ENCODE results near the gene CXCR2.
"Not testable (repeated sequence)": the region's sequence is repeated elsewhere in the genome, so short reads cannot be mapped to it uniquely, and the experiment has no call there.

The CXCR2 gene

DNA sequence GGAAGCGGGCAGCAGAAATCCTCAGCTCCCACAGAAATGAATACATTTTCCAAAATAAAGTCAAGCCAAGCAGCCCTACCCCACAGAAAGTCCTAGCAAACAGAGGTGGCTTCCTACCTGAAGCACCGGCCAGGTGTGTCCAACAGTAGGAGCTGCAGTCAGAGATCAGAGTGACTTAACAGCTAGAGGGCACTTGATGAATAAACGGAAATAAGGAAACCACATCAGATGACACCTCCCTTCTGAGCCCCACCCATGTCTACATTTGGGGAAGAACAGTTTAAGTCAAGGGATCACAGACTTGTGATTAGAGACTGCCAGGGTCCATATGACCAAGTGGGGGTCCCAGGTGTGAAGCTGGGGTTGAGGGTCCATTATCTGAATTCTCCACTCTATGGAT, 41.0 kb downstream of the CXCR2 start, which contains the start of gene CXCR1:
TSS of gene CXCR1 (minus strand) at position 172 of the 400 bp plus-strand sequence. CDS start 1,751 bp downstream, outside the sequence.
- DNase-seq (ENCODE audit: low read depth), result no peak
- H3K4me1 ChIP-seq (ENCODE audit: control insufficient read depth, insufficient read depth, low read length), result peaks cover 18% of the 10 kb centered on the region
- no peak within 1 kb of the TSS for H3K9ac ChIP-seq (ENCODE audit: low read length)
- H3K9me3 ChIP-seq (ENCODE audit: control insufficient read depth, low read length), result no peaks in the 10 kb centered on the region
- H3K27me3 ChIP-seq (replicated peaks; ENCODE audit: control insufficient read depth, insufficient read depth, low read length), result peaks cover 30% of the 10 kb centered on the region
- H3K4me3 ChIP-seq (ENCODE audit: low read length), result no peak within 1 kb of the TSS
- no peaks in the 10 kb centered on the region for H3K36me3 ChIP-seq (ENCODE audit: control insufficient read depth, insufficient read depth, low read length, severe bottlenecking)

GRCh38 chr2:218168016-218168415, 42.2 kb downstream of the CXCR2 start:
- Histone ChIP-seq H3K9ac (ENCODE audit: low read length) (no peak overlapping the region), H3K27me3 (replicated peaks; ENCODE audit: control insufficient read depth, insufficient read depth, low read length) (peaks cover 21% of the 10 kb centered on the region)
- no peak for DNase-seq (ENCODE audit: low read depth)

DNA sequence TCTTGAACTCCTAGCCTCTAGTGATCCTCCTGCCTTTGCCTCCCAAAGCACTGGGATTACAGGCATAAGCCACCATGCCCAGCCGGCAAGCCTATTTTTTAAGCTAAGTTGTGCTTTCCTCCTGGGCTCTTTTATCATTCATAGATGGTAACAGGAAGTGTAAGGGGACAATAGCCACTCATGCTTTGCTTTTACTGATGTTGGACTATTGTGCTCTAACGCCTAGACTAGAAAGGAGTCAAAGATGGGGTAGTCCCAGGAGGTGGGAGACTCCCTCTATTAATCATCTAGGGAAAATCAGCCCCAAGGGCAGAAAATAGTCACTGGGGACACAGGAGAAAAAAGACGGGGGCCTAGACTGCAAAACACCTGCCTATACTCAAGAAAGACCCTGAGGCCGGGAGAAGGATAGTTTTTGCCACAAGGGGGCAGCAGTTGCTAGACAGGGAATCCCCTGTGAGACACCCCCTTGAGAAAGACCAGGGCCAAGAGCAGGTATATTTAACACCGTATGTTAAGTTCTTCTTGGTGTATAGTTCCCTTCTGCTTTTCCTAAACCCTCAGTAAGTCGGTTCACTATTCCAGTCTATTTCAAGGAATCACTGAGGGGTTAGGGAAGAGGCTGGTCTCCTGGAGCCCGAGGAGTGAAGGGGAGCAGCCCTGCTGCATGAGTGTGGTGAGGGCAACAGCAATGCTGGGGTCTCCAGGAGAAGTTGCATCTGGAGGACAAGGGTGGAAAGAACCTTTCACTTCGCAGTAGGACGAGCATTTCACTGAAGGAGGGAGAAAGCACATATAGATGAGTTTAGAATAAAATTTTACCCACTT, 43.0 kb downstream of the CXCR2 start:
- peak; percentile 54 for DNase-seq (ENCODE audit: low read depth)

More at GRCh38 chr2:218168016-218168415, 42.2 kb downstream of the CXCR2 start:
- Histone ChIP-seq H3K4me1 (ENCODE audit: control insufficient read depth, insufficient read depth, low read length) (peaks cover 18% of the 10 kb centered on the region), H3K4me3 (ENCODE audit: low read length) (no peak overlapping the region), H3K9me3 (ENCODE audit: control insufficient read depth, low read length) (no peaks in the 10 kb centered on the region), H3K36me3 (ENCODE audit: control insufficient read depth, insufficient read depth, low read length, severe bottlenecking) (no peaks in the 10 kb centered on the region)

DNA sequence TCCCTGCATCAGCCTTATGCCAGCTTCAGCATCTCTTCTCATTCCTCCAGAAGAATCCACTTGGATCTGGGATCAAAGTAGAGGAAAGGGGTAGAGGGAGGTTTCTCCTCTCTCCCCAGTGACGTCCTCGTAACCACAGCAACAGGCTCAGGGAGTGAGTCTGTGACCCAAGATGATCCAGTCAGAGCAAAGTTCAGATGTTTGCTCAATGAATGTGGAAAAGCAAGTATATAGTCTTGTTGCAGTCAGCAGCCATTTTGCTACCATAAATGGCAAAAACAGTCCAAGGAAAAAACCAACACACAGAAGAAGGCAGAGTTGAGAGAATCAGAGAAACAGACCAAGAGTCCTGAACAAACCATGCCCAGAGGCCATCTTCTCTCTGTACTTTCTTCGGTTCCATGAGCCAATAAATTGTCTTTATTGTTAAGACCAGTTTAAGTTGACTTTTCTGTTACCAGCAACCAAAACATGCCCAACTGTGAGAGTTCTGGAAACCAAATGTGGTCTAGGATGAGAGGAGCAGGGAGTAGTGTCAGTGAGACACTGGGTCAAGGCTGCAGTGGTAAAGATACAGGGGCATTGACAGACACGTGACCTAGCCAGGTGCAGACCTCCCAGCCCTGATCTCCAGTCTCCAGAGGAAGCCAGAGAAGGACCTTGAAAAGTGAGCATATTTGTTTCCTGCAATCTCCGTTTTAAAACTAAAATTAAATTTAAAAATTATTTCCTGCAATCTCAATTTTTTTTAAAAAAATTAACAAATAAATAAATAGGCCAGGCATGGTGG, 44.1 kb downstream of the CXCR2 start:
- H3K36me3 ChIP-seq (ENCODE audit: control insufficient read depth, insufficient read depth, low read length, severe bottlenecking), result no peaks in the 10 kb centered on the region
- H3K4me1 ChIP-seq (ENCODE audit: control insufficient read depth, insufficient read depth, low read length), result peaks cover 18% of the 10 kb centered on the region
- no peak overlapping the region for H3K4me3 ChIP-seq (ENCODE audit: low read length)
- no peaks in the 10 kb centered on the region for H3K9me3 ChIP-seq (ENCODE audit: control insufficient read depth, low read length)
- H3K27me3 ChIP-seq (replicated peaks; ENCODE audit: control insufficient read depth, insufficient read depth, low read length), result peaks cover 5% of the 10 kb centered on the region
- H3K9ac ChIP-seq (ENCODE audit: low read length), result peak overlapping the region; percentile 33
- DNase-seq (ENCODE audit: low read depth), result no peak

More for the DNA sequence above, 43.0 kb downstream of the CXCR2 start:
- no peaks in the 10 kb centered on the region for H3K9me3 ChIP-seq (ENCODE audit: control insufficient read depth, low read length)
- H3K9ac ChIP-seq (ENCODE audit: low read length), result no peak overlapping the region
- peaks cover 12% of the 10 kb centered on the region for H3K27me3 ChIP-seq (replicated peaks; ENCODE audit: control insufficient read depth, insufficient read depth, low read length)
- H3K36me3 ChIP-seq (ENCODE audit: control insufficient read depth, insufficient read depth, low read length, severe bottlenecking), result no peaks in the 10 kb centered on the region
- peaks cover 18% of the 10 kb centered on the region for H3K4me1 ChIP-seq (ENCODE audit: control insufficient read depth, insufficient read depth, low read length)
- no peak overlapping the region for H3K4me3 ChIP-seq (ENCODE audit: low read length)

GRCh38 chr2:218171744-218172143, 45.9 kb downstream of the CXCR2 start:
- H3K9ac ChIP-seq (ENCODE audit: low read length); H3K4me3 ChIP-seq (ENCODE audit: low read length); H3K27me3 ChIP-seq (replicated peaks; ENCODE audit: control insufficient read depth, insufficient read depth, low read length); H3K36me3 ChIP-seq (ENCODE audit: control insufficient read depth, insufficient read depth, low read length, severe bottlenecking); DNase-seq (ENCODE audit: low read depth); H3K9me3 ChIP-seq (ENCODE audit: control insufficient read depth, low read length): not testable (repeated sequence)
- peaks cover 18% of the 10 kb centered on the region for H3K4me1 ChIP-seq (ENCODE audit: control insufficient read depth, insufficient read depth, low read length)

GRCh38 chr2:218172845-218173244, 47.0 kb downstream of the CXCR2 start:
- H3K4me1 ChIP-seq (ENCODE audit: control insufficient read depth, insufficient read depth, low read length), result peaks cover 18% of the 10 kb centered on the region
- no peak overlapping the region for H3K4me3 ChIP-seq (ENCODE audit: low read length)
- no peaks in the 10 kb centered on the region for H3K9me3 ChIP-seq (ENCODE audit: control insufficient read depth, low read length)
- no peaks in the 10 kb centered on the region for H3K27me3 ChIP-seq (replicated peaks; ENCODE audit: control insufficient read depth, insufficient read depth, low read length)
- H3K36me3 ChIP-seq (ENCODE audit: control insufficient read depth, insufficient read depth, low read length, severe bottlenecking), result no peaks in the 10 kb centered on the region
- no peak for DNase-seq (ENCODE audit: low read depth)
- no peak overlapping the region for H3K9ac ChIP-seq (ENCODE audit: low read length)

- DNase-seq (ENCODE audit: low read depth), result no peak
- peaks cover 25% of the 10 kb centered on the region for H3K4me1 ChIP-seq (ENCODE audit: control insufficient read depth, insufficient read depth, low read length)
- H3K9ac ChIP-seq (ENCODE audit: low read length), result no peak overlapping the region
- H3K4me3 ChIP-seq (ENCODE audit: low read length), result no peak overlapping the region
- no peaks in the 10 kb centered on the region for H3K36me3 ChIP-seq (ENCODE audit: control insufficient read depth, insufficient read depth, low read length, severe bottlenecking)
- H3K27me3 ChIP-seq (replicated peaks; ENCODE audit: control insufficient read depth, insufficient read depth, low read length), result no peaks in the 10 kb centered on the region
- no peaks in the 10 kb centered on the region for H3K9me3 ChIP-seq (ENCODE audit: control insufficient read depth, low read length)
Observed at GRCh38 chr2:218179782-218180181, 54.0 kb downstream of the CXCR2 start.

DNA sequence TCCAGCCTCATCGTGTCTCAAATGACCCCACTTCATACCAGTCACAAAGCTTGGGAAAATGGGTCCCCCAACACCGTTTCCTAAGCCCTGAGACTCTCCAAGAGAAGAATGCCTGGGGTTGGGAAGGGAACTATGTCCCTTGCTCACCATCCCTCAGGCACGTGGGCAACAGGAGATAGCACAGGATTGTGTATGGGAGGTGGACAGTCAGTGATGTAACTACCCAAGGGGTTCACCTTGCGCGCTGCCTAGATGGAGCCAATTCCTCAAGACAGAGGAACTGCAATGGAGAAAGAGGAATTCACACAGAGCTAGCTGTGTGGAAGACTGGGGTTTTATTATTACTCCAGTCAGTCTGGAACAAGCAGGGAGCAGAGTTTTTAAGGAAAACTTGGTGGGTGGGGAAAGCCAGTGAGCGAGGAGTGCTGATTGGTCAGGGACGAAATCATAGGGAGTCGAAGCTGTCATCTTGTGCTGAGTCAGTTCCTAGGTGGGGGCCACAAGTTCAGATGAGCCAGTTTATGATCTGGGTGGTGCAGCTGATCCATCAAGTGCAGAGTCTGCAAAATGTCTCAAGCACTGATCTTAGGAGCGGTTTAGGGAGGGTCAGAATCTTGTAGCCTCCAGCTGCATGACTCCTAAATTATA, 54.8 kb downstream of the CXCR2 start:
- H3K36me3 ChIP-seq (ENCODE audit: control insufficient read depth, insufficient read depth, low read length, severe bottlenecking), result no peaks in the 10 kb centered on the region
- no peak for DNase-seq (ENCODE audit: low read depth)

DNA sequence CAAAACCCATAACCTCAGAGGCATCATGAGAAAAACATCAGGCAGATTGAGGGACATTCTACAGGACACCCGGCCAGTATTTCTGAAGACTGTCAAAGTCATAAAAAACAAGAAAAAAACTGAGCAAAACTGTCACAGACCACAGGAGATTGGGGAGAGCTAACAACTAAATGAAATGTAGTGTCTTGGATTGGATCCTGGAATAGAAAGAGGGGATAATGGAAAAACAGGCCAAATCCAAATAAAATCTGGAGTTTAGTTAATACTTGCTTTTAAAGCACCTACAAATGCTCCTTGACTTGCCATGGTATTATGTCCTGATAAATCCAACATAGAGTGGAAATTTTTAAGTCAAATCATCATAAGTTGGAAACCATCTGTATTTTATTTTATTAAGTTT, 58.5 kb downstream of the CXCR2 start:
- Histone ChIP-seq H3K9ac (ENCODE audit: low read length) (no peak overlapping the region), H3K9me3 (ENCODE audit: control insufficient read depth, low read length) (no peaks in the 10 kb centered on the region), H3K36me3 (ENCODE audit: control insufficient read depth, insufficient read depth, low read length, severe bottlenecking) (no peaks in the 10 kb centered on the region), H3K4me1 (ENCODE audit: control insufficient read depth, insufficient read depth, low read length) (peaks cover 25% of the 10 kb centered on the region), H3K4me3 (ENCODE audit: low read length) (no peak overlapping the region), H3K27me3 (replicated peaks; ENCODE audit: control insufficient read depth, insufficient read depth, low read length) (no peaks in the 10 kb centered on the region)
- no peak for DNase-seq (ENCODE audit: low read depth)

More for the DNA sequence above, 54.8 kb downstream of the CXCR2 start:
- peaks cover 25% of the 10 kb centered on the region for H3K4me1 ChIP-seq (ENCODE audit: control insufficient read depth, insufficient read depth, low read length)
- no peaks in the 10 kb centered on the region for H3K9me3 ChIP-seq (ENCODE audit: control insufficient read depth, low read length)
- no peaks in the 10 kb centered on the region for H3K27me3 ChIP-seq (replicated peaks; ENCODE audit: control insufficient read depth, insufficient read depth, low read length)
- H3K9ac ChIP-seq (ENCODE audit: low read length), result no peak overlapping the region
- no peak overlapping the region for H3K4me3 ChIP-seq (ENCODE audit: low read length)

DNA sequence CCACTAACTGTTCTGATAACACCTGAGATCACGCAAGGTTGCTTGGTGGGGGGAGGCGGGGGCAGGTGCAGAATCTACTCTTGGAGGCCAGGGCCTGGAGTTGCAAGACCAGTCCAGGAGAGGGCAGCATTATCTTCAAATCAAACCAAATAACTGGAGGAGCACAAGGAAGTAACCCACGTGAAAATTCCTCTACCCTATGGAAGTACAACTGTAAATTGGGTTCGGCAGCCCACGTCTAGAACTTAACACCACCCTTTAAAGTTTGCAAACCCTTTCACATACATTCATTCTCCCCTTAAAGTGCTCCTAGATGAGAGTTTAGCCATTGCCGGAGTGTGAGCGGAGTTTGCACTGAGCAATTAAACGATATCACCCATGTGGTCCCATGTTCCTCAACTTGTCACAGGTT, 60.5 kb downstream of the CXCR2 start:
- peak; percentile 88 for DNase-seq (ENCODE audit: low read depth)
- no peak overlapping the region for H3K9ac ChIP-seq (ENCODE audit: low read length)
- H3K9me3 ChIP-seq (ENCODE audit: control insufficient read depth, low read length), result no peaks in the 10 kb centered on the region
- H3K36me3 ChIP-seq (ENCODE audit: control insufficient read depth, insufficient read depth, low read length, severe bottlenecking), result no peaks in the 10 kb centered on the region
- H3K4me1 ChIP-seq (ENCODE audit: control insufficient read depth, insufficient read depth, low read length), result peaks cover 8% of the 10 kb centered on the region
- no peak overlapping the region for H3K4me3 ChIP-seq (ENCODE audit: low read length)
- no peaks in the 10 kb centered on the region for H3K27me3 ChIP-seq (replicated peaks; ENCODE audit: control insufficient read depth, insufficient read depth, low read length)

Measured in adipocyte (in vitro differentiated cells).